ENCODE measurements around the gene SLC6A11.

The SLC6A11 gene

GRCh38 chr3:10956531-10956930 lies 140.5 kb downstream of the SLC6A11 start:
- no peaks in the 10 kb centered on the region for H3K4me1 ChIP-seq (ENCODE audit: control insufficient read depth, insufficient read depth, low read length)
- no peak overlapping the region for H3K4me3 ChIP-seq (ENCODE audit: low read depth, low read length)
- H3K27ac ChIP-seq (ENCODE audit: low read depth, low read length), result no peak overlapping the region
- no peaks in the 10 kb centered on the region for H3K36me3 ChIP-seq (ENCODE audit: control insufficient read depth, insufficient read depth, low read length)
- H3K27me3 ChIP-seq (ENCODE audit: control insufficient read depth, insufficient read depth, low read length), result no peaks in the 10 kb centered on the region; the same call in 1 of the 2 replicates
- H3K9ac ChIP-seq (ENCODE audit: low read length), result no peak overlapping the region
- no peaks in the 10 kb centered on the region for H3K9me3 ChIP-seq (ENCODE audit: control insufficient read depth, insufficient read depth, low read depth, low read length)

DNA sequence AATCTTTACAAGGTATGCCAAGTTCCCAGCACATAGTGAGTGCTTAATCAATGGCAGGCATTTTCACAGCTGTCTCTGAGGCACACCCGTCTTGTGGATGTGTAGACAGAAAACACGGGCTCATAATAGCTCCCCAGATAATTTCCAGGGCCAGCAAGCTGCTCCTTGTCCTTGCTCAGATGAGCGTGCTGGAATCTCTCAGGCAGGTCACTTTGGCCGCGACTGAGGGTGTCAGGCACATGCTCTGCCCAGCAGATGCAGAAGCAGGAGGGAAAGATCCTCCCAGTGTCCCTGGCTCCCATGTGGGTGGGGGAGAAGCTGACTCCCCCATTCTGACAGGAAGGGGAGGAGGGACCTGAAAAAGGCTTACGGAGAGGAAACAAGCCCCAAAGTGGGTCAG lies 141.0 kb downstream of the SLC6A11 start:
- no peak overlapping the region for H3K27ac ChIP-seq (ENCODE audit: low read depth, low read length)
- no peaks in the 10 kb centered on the region for H3K4me1 ChIP-seq (ENCODE audit: control insufficient read depth, insufficient read depth, low read length)
- H3K9ac ChIP-seq (ENCODE audit: low read length), result no peak overlapping the region
- no peaks in the 10 kb centered on the region; the same call in 1 of the 2 replicates for H3K27me3 ChIP-seq (ENCODE audit: control insufficient read depth, insufficient read depth, low read length)
- H3K36me3 ChIP-seq (ENCODE audit: control insufficient read depth, insufficient read depth, low read length), result no peaks in the 10 kb centered on the region
- H3K9me3 ChIP-seq (ENCODE audit: control insufficient read depth, insufficient read depth, low read depth, low read length), result no peaks in the 10 kb centered on the region
- no peak overlapping the region for H3K4me3 ChIP-seq (ENCODE audit: low read depth, low read length)

DNA sequence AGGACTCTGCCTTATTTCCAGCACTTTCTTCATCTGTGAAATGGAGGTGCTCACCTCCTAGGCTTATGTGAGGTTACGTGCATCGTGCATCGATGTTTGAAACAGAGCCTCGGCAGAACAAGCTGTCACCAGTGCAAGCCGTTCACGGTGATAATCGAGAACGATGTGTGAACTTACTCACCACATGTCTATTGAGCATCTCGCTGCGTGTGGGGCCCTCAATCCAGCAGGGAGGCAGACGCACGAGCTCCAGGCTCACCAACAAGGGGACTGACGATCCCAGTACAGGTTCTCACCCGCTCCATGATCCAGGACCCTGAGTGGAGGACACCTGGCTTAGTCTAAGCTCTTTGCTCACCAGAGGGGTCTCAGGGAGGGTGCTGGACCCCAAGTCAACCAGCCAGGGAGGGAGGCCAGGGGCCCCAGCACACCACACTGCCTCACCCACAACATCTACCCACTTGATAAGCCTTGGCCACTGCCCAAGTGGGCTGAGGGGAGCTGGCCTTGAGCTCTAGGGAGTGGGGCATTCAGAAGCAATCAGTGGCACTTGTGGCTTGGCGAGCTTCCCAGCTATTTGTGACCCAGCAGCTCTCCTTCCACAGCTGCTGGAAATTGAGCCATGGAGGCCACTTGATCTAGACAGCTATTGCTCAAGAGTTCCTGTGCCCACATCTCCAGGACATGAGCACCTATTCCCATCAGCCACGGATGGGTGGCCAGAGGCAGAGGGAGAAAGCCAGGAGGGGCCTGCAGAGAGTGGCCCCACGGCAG lies 142.1 kb downstream of the SLC6A11 start:
- Histone ChIP-seq H3K4me3 (ENCODE audit: low read depth, low read length) (no peak overlapping the region), H3K36me3 (ENCODE audit: control insufficient read depth, insufficient read depth, low read length) (no peaks in the 10 kb centered on the region), H3K9me3 (ENCODE audit: control insufficient read depth, insufficient read depth, low read depth, low read length) (no peaks in the 10 kb centered on the region), H3K27ac (ENCODE audit: low read depth, low read length) (no peak overlapping the region), H3K27me3 (ENCODE audit: control insufficient read depth, insufficient read depth, low read length) (no peaks in the 10 kb centered on the region; the same call in 1 of the 2 replicates), H3K9ac (ENCODE audit: low read length) (no peak overlapping the region), H3K4me1 (ENCODE audit: control insufficient read depth, insufficient read depth, low read length) (no peaks in the 10 kb centered on the region)

DNA sequence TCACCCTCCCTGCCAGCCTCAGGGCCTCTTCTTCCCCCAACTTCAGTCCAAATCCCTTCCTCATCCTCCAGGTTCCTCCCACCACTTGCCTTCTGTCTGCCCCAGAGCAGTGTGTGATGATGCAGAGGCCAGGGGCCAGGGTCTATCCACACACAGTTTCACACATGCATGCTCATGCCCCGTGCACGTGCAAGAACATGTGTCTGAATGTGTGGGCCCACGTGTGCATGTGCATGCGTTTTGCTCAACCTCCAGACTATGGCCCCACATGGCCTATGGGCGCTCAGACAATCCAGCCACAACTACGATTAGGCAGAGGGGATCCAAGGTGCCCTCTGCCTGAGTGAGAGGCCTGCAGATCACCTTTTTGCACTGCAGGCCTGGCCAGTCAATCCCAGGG lies 144.2 kb downstream of the SLC6A11 start:
- no peak overlapping the region for H3K27ac ChIP-seq (ENCODE audit: low read depth, low read length)
- no peak overlapping the region for H3K4me3 ChIP-seq (ENCODE audit: low read depth, low read length)
- H3K27me3 ChIP-seq (ENCODE audit: control insufficient read depth, insufficient read depth, low read length), result no peaks in the 10 kb centered on the region; the same call in 1 of the 2 replicates
- H3K4me1 ChIP-seq (ENCODE audit: control insufficient read depth, insufficient read depth, low read length), result no peaks in the 10 kb centered on the region
- no peaks in the 10 kb centered on the region for H3K36me3 ChIP-seq (ENCODE audit: control insufficient read depth, insufficient read depth, low read length)
- H3K9ac ChIP-seq (ENCODE audit: low read length), result no peak overlapping the region
- H3K9me3 ChIP-seq (ENCODE audit: control insufficient read depth, insufficient read depth, low read depth, low read length), result no peaks in the 10 kb centered on the region

- Histone ChIP-seq H3K36me3 (ENCODE audit: control insufficient read depth, insufficient read depth, low read length) (no peaks in the 10 kb centered on the region), H3K9ac (ENCODE audit: low read length) (no peak overlapping the region), H3K4me1 (ENCODE audit: control insufficient read depth, insufficient read depth, low read length) (no peaks in the 10 kb centered on the region), H3K27ac (ENCODE audit: low read depth, low read length) (no peak overlapping the region), H3K4me3 (ENCODE audit: low read depth, low read length) (no peak overlapping the region), H3K9me3 (ENCODE audit: control insufficient read depth, insufficient read depth, low read depth, low read length) (no peaks in the 10 kb centered on the region), H3K27me3 (ENCODE audit: control insufficient read depth, insufficient read depth, low read length) (peaks cover 3% of the 10 kb centered on the region; the same call in 1 of the 2 replicates)
Measured at GRCh38 chr3:10961921-10962320, 145.9 kb downstream of the SLC6A11 start.

- Histone ChIP-seq H3K9ac (ENCODE audit: low read length) (no peak overlapping the region), H3K9me3 (ENCODE audit: control insufficient read depth, insufficient read depth, low read depth, low read length) (no peaks in the 10 kb centered on the region), H3K4me3 (ENCODE audit: low read depth, low read length) (no peak overlapping the region), H3K27ac (ENCODE audit: low read depth, low read length) (no peak overlapping the region), H3K36me3 (ENCODE audit: control insufficient read depth, insufficient read depth, low read length) (no peaks in the 10 kb centered on the region), H3K27me3 (ENCODE audit: control insufficient read depth, insufficient read depth, low read length) (peaks cover 5% of the 10 kb centered on the region; the same call in 1 of the 2 replicates), H3K4me1 (ENCODE audit: control insufficient read depth, insufficient read depth, low read length) (no peaks in the 10 kb centered on the region)
Measured at GRCh38 chr3:10962481-10963036, 146.5 kb downstream of the SLC6A11 start.

DNA sequence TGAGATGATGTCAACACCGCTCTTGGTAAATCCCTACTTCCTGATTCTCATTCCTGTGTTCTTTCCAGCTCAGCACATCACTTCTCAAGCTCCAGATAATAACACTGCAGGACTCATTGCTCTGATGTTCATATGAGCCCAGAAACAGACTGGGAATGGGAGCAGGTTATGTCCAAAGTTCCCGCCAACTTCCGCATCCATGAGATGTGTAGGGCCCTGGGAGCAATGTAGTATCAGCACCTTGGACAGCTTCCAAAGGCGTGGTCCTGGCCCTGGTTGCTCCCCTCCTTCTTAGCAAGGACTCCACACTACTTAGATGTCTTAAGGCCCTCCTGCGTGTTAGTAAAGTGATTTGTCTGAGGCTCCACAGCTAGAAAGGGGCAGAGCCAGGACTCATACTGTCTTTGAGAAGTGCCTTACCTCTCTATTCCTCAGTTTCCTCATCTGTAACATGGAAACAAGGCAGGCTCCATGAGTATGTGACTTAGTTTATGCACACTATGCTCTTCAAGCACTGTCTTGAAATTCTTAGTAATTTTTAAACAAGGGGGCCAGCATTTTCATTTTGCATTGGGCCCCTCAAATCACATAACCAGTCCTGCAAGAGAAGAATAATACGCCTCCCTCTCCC lies 148.6 kb downstream of the SLC6A11 start:
- peaks cover 10% of the 10 kb centered on the region for H3K4me1 ChIP-seq (ENCODE audit: control insufficient read depth, insufficient read depth, low read length)
- H3K9ac ChIP-seq (ENCODE audit: low read length), result no peak overlapping the region
- no peaks in the 10 kb centered on the region for H3K9me3 ChIP-seq (ENCODE audit: control insufficient read depth, insufficient read depth, low read depth, low read length)
- H3K36me3 ChIP-seq (ENCODE audit: control insufficient read depth, insufficient read depth, low read length), result no peaks in the 10 kb centered on the region
- no peak overlapping the region for H3K27ac ChIP-seq (ENCODE audit: low read depth, low read length)
- no peak overlapping the region for H3K4me3 ChIP-seq (ENCODE audit: low read depth, low read length)
- peaks cover 5% of the 10 kb centered on the region; the same call in 1 of the 2 replicates for H3K27me3 ChIP-seq (ENCODE audit: control insufficient read depth, insufficient read depth, low read length)

GRCh38 chr3:10968401-10968800 lies 152.4 kb downstream of the SLC6A11 start:
- Histone ChIP-seq H3K4me1 (ENCODE audit: control insufficient read depth, insufficient read depth, low read length) (peaks cover 21% of the 10 kb centered on the region), H3K4me3 (ENCODE audit: low read depth, low read length) (no peak overlapping the region), H3K27ac (ENCODE audit: low read depth, low read length) (no peak overlapping the region), H3K9ac (ENCODE audit: low read length) (no peak overlapping the region), H3K27me3 (ENCODE audit: control insufficient read depth, insufficient read depth, low read length) (peaks cover 10% of the 10 kb centered on the region; the same call in 1 of the 2 replicates), H3K36me3 (ENCODE audit: control insufficient read depth, insufficient read depth, low read length) (no peaks in the 10 kb centered on the region), H3K9me3 (ENCODE audit: control insufficient read depth, insufficient read depth, low read depth, low read length) (no peaks in the 10 kb centered on the region)

GRCh38 chr3:10970306-10970960 lies 154.4 kb downstream of the SLC6A11 start:
- Histone ChIP-seq H3K4me1 (ENCODE audit: control insufficient read depth, insufficient read depth, low read length) (peaks cover 21% of the 10 kb centered on the region), H3K27ac (ENCODE audit: low read depth, low read length) (no peak overlapping the region), H3K9me3 (ENCODE audit: control insufficient read depth, insufficient read depth, low read depth, low read length) (no peaks in the 10 kb centered on the region), H3K36me3 (ENCODE audit: control insufficient read depth, insufficient read depth, low read length) (no peaks in the 10 kb centered on the region), H3K27me3 (ENCODE audit: control insufficient read depth, insufficient read depth, low read length) (peaks cover 10% of the 10 kb centered on the region; the same call in 1 of the 2 replicates), H3K9ac (ENCODE audit: low read length) (no peak overlapping the region), H3K4me3 (ENCODE audit: low read depth, low read length) (no peak overlapping the region)

- no peak overlapping the region for H3K9ac ChIP-seq (ENCODE audit: low read length)
- H3K36me3 ChIP-seq (ENCODE audit: control insufficient read depth, insufficient read depth, low read length), result no peaks in the 10 kb centered on the region
- no peaks in the 10 kb centered on the region for H3K9me3 ChIP-seq (ENCODE audit: control insufficient read depth, insufficient read depth, low read depth, low read length)
- peaks cover 21% of the 10 kb centered on the region for H3K4me1 ChIP-seq (ENCODE audit: control insufficient read depth, insufficient read depth, low read length)
- no peak overlapping the region for H3K4me3 ChIP-seq (ENCODE audit: low read depth, low read length)
- H3K27ac ChIP-seq (ENCODE audit: low read depth, low read length), result no peak overlapping the region
- H3K27me3 ChIP-seq (ENCODE audit: control insufficient read depth, insufficient read depth, low read length), result peaks cover 5% of the 10 kb centered on the region; the same call in 1 of the 2 replicates
Measured at GRCh38 chr3:10972072-10972782, 156.2 kb downstream of the SLC6A11 start.
